Upper lobe of left lung (tissue), 6 donors: ENCODE data around the gene MVK. TPM values are rescaled to one million over a fixed set of nuclear protein-coding genes. Genes with fewer than 3 reads are reported as not detected.

Source experiments
- ATAC-seq, 2 donors: fragments of 200-7000 bp; cut with Tn5 transposase; one replicate each; pipeline ENCODE4 v1.9.1; 2022; ENCODE audit warnings: mild to moderate bottlenecking in 2 of 2, moderate library complexity in 2 of 2; ENCODE audit not compliant: low FRiP score in 2 of 2
- DNase-seq, 2 donors: peaks; one replicate each; pipeline ENCODE4 v3.0.0-alpha.2; 2019 to 2020
- H3K27ac ChIP-seq, 4 donors: fragments of 200-600 bp; sonication (generic); one replicate each; pipeline ENCODE4 v1.5.1; 2016 to 2019
- H3K27me3 ChIP-seq, 4 donors: fragments of 200-600 bp; sonication (generic); one replicate each; pipeline ENCODE4 v1.5.1; 2017 to 2019
- H3K36me3 ChIP-seq, 4 donors: fragments of 200-600 bp; sonication (generic); one replicate each; pipeline ENCODE4 v1.5.1; 2016 to 2019
- H3K4me1 ChIP-seq, 4 donors: fragments of 200-600 bp; sonication (generic); one replicate each; pipeline ENCODE4 v1.5.1; 2018 to 2019
- H3K4me3 ChIP-seq, 4 donors: fragments of 200-600 bp; sonication (generic); one replicate each; pipeline ENCODE4 v1.5.1; 2017 to 2019; ENCODE audit warnings: mild to moderate bottlenecking in 2 of 4, moderate library complexity in 1 of 4
- H3K9me3 ChIP-seq, 4 donors: fragments of 200-600 bp; sonication (generic); one replicate each; pipeline ENCODE4 v1.5.1; 2018 to 2019
- CTCF ChIP-seq, 6 experiments: fragments of 450-650 bp in 4 of 6; fragments of 200-600 bp in 2 of 6; sonication (generic) in 2 of 6; IDR thresholded peaks; one replicate each; pipeline ENCODE4 v1.5.1; 2016 to 2019; ENCODE audit warnings: antibody characterized with exemption in 6 of 6
- EP300 ChIP-seq, 4 donors: sonication (generic); formaldehyde crosslinking; IDR thresholded peaks; one replicate each; pipeline ENCODE4 v1.5.1; 2017; ENCODE audit warnings: antibody characterized with exemption in 4 of 4, control low read depth in 2 of 4
- POLR2A ChIP-seq, 4 donors: fragments of 450-650 bp; IDR thresholded peaks; one replicate each; pipeline ENCODE4 v1.5.1; 2016 to 2017; ENCODE audit warnings: antibody characterized with exemption in 4 of 4, mild to moderate bottlenecking in 2 of 4
- POLR2AphosphoS5 ChIP-seq, 2 donors: sonication (generic); formaldehyde crosslinking; IDR thresholded peaks; one replicate each; pipeline ENCODE4 v1.5.1; 2017; ENCODE audit warnings: antibody characterized with exemption in 2 of 2
- WGBS, 2 donors: methylation state at CpG; one replicate each; pipeline ENCODE4 v1.1.5; 2017 to 2018; 5-methylcytosine and 5-hydroxymethylcytosine counted together
- total RNA-seq, 6 donors: library from RNA; depleted of rRNA in 4 of 6; stranded (reverse); fragments of >200 nt in 4 of 6; gene quantifications; one replicate each; pipeline versions ENCODE4 v1.1.0 to v1.2.1, GENCODE V29; 2016 to 2021
- donor health status: DM: no; HTN: no; CAD: no; lungs with moderate emphysema.
- donor health status: DM: no; HTN: yes; CAD: no; lungs with severe emphysema.

Gene MVK
- total RNA-seq, 6 donors from 2014 or later: 22.2 to 56.2 (median 41.5) TPM

DNA sequence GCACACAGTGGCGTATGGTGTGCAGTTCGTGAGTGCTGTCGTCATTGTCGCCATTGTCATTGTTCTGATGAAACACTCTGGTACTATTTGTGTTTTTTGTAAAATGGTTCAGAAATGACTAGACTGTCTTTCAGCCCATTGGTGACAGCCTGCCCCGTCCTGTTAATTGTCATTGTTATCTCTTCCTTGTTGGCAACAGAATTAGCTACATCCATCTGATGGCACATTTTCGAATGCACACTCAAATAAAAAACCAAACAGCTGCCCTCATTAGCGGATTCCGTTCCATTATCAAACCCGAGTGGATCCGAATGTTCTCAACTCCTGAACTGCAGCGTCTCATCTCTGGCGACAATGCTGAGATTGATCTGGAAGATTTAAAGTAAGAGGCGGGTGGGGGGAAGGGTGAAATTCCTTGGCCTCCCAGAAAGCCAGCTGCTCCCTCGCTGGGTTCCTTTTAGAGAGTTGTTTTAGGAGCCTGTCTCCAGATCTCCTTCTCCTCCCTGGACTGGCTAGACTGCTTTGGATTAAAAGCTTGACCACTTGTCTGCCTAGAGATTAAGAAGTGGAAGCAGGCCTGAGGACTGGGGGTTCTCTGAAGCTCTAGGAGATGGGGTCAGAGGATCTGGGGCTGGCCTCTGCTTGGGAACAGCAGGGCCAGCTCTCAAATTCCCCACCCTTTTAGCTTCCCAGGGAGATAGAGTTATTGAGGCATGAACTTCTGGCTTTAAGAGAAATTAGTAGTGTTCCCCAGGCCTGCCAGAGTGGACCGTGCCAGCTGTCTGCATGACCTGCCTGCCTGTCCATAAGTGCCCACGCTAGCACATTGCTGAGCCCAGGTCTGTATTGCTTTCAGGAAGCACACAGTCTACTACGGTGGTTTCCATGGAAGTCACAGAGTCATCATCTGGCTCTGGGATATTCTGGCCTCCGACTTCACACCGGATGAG lies 43.6 kb upstream of the MVK start:
- peaks cover 13 to 98% (median 75%) of the 10 kb centered on the region in 4 donors for H3K36me3 ChIP-seq
- H3K27ac ChIP-seq: no peak overlapping the region
- DNase-seq: no peak
- WGBS, 2 donors: 87 to 89% methylated on average over 14 to 19 of the region's 19 CpGs
- H3K27me3 ChIP-seq: no peaks in the 10 kb centered on the region
- ATAC-seq: no peak
- TF ChIP-seq POLR2AphosphoS5 (IDR thresholded peaks at IDR 0.05) (no peak), CTCF (IDR thresholded peaks at IDR 0.05) (no peak), EP300 (IDR thresholded peaks at IDR 0.05) (no peak), POLR2A (IDR thresholded peaks at IDR 0.05) (no peak)
- H3K4me3 ChIP-seq: no peak overlapping the region
- no peaks in the 10 kb centered on the region for H3K4me1 ChIP-seq
- no peaks in the 10 kb centered on the region for H3K9me3 ChIP-seq

DNA sequence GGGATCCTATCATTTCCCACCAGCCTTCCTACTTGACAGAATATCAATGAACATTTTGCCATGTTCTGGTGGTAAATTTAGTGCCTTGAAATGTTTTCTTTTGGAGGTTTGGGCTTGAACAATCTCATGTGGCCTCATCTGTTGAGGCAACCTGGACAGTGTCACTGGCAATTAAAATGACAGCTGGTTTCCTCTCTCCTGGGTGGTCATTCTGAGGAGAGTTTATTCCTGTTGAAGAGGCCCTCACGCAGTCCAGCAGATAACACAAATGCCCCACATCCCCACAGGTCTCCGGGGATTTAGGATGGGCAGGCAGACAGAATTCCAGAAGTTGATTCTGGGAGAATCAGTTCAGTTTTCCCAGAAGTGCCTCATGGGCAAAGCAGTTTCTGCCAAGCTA lies 42.2 kb upstream of the MVK start:
- Histone ChIP-seq H3K9me3 (no peaks in the 10 kb centered on the region), H3K4me3 (no peak overlapping the region), H3K4me1 (no peaks in the 10 kb centered on the region), H3K36me3 (peaks cover 13 to 94% (median 66%) of the 10 kb centered on the region in 4 donors), H3K27ac (no peak overlapping the region), H3K27me3 (no peaks in the 10 kb centered on the region)
- TF ChIP-seq EP300 (IDR thresholded peaks at IDR 0.05) (no peak), POLR2AphosphoS5 (IDR thresholded peaks at IDR 0.05) (no peak), CTCF (IDR thresholded peaks at IDR 0.05) (no peak), POLR2A (IDR thresholded peaks at IDR 0.05) (no peak)
- WGBS, 2 donors: 68 to 80% methylated on average over 2 of the region's 2 CpGs
- ATAC-seq (no peak), DNase-seq (no peak)

DNA sequence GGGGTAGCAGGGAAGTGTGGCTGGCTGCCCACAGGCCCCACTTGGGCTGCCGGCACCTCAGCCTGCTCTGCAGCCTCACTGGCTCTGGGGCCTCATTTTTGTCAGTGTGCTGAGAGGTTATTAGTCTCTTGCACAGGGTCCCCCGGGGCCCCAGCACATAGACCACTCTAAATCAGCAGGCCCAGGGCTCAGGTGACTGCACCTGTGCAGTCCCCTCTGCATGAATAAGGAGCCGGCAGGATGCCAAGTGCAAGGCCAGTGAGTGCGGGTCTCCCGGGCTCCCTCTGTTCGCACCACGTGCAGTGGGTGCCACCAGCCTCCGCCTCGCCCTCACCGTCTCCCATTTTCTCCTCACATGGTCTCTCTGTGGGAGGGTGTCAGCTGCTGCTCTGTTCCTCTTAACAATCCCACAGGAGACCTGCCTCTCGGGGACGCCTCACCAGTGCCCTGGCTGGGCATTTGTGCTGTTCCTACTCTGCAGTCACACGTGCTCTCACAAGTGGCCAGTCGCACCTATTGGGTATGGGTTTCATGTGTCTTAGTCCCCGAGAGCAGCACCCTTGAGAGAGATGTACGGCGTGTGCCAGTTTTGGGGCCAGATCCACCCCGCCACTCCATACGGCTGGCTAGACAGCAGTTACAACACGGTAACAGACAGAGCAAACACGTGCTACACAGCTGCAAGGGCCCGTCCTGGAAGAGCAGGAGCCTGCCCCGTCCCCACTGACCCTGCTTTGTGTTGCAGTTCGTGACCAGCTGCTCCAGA lies 40.7 kb upstream of the MVK start:
- Histone ChIP-seq H3K9me3 (no peaks in the 10 kb centered on the region), H3K4me1 (no peaks in the 10 kb centered on the region), H3K27ac (no peak overlapping the region), H3K27me3 (no peaks in the 10 kb centered on the region), H3K36me3 (peaks cover 10 to 79% (median 53%) of the 10 kb centered on the region in 4 donors), H3K4me3 (no peak overlapping the region)
- 89 to 94% methylated on average over 10 to 24 of the region's 24 CpGs for WGBS, 2 donors
- ATAC-seq (peak in 1 of 2 donors; percentile 5), DNase-seq (no peak)
- TF ChIP-seq POLR2AphosphoS5 (IDR thresholded peaks at IDR 0.05): no peak
- TF ChIP-seq EP300 (IDR thresholded peaks at IDR 0.05): no peak
- no peak for TF ChIP-seq CTCF (IDR thresholded peaks at IDR 0.05)
- no peak for TF ChIP-seq POLR2A (IDR thresholded peaks at IDR 0.05)

- Histone ChIP-seq H3K27me3 (no peaks in the 10 kb centered on the region), H3K4me3 (no peak overlapping the region), H3K27ac (no peak overlapping the region), H3K4me1 (no peaks in the 10 kb centered on the region), H3K36me3 (peaks cover 10 to 74% (median 52%) of the 10 kb centered on the region in 4 donors), H3K9me3 (no peaks in the 10 kb centered on the region)
- no peak for DNase-seq
- WGBS, 2 donors: 96 to 100% methylated on average over 1 to 8 of the region's 8 CpGs
- TF ChIP-seq EP300 (IDR thresholded peaks at IDR 0.05): no peak
- TF ChIP-seq POLR2AphosphoS5 (IDR thresholded peaks at IDR 0.05): no peak
- no peak for TF ChIP-seq CTCF (IDR thresholded peaks at IDR 0.05)
- TF ChIP-seq POLR2A (IDR thresholded peaks at IDR 0.05): no peak
- no peak for ATAC-seq
Measured at GRCh38 chr12:109533487-109533740, 40.2 kb upstream of the MVK start.
